GM12891 (cell line): Measurements from ENCODE around the gene KRTAP27-1.

ENCODE experiments used
- POLR2A ChIP-seq: IDR thresholded peaks from 2 replicates; pipeline ENCODE4 v1.6.1; 2011; ENCODE audit warnings: low read depth, low read length, control low read depth
- SPI1 ChIP-seq: IDR thresholded peaks from 2 replicates; pipeline ENCODE4 v1.6.1; 2011; ENCODE audit warnings: low read depth, low read length, control low read depth

- TF ChIP-seq SPI1 (no peak), POLR2A (no peak)
Measured at GRCh38 chr21:30348506-30348905, 11.0 kb upstream of the KRTAP27-1 start, which contains the start of gene KRTAP23-1.
